ENCODE results near the gene VPS37C. TPM values are rescaled to one million over a fixed set of nuclear protein-coding genes. Genes with fewer than 3 reads are reported as not detected.

The VPS37C gene
- polyA plus RNA-seq, 1 of the 3 experiments (the other 2 are of a cell fraction) = 15.2 TPM

DNA sequence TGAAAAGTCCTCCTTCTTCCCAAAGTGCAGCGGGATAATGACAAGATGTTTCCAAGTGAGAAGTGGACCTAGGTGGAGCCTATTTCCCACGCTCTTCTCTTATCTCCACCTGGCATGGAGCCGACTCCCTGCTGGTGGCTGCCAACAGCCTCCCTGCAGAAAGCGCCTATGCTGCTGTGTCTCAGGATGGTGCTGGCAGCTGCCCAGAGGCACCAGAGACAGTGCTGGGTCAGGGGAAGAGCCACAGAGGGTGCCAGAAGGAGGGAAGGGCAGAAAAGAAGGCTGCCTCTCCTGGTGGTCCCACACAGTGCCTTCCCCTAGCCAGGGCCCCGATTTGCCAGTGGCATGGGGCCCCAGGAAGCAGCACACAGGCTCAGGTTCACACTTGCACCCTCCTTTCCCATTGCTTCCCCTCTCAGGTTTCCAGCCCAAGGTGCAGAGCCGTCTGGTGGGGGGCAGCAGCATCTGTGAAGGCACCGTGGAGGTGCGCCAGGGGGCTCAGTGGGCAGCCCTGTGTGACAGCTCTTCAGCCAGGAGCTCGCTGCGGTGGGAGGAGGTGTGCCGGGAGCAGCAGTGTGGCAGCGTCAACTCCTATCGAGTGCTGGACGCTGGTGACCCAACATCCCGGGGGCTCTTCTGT is 39.9 kb downstream of the VPS37C start (continued):
- peak; percentile 89 for TF ChIP-seq GATA2 (CRISPR knock-in tag; IDR thresholded peaks at IDR 0.05)
- TF ChIP-seq SIN3A (IDR thresholded peaks at IDR 0.05; ENCODE audit: borderline replicate concordance, low read depth, low read length) = no peak
- no peak for TF ChIP-seq POLR2AphosphoS5 (IDR thresholded peaks at IDR 0.05; ENCODE audit: low read depth, low read length)
- TF ChIP-seq EZH2phosphoT487 (IDR thresholded peaks at IDR 0.05; ENCODE audit: borderline replicate concordance, low read depth) = no peak
- peak; percentile 20; the same call in 1 of the 2 replicates for TF ChIP-seq RCOR1 (IDR thresholded peaks at IDR 0.05; ENCODE audit: low read length)
- no peak for TF ChIP-seq RFX5 (IDR thresholded peaks at IDR 0.05; ENCODE audit: low read length)
- TF ChIP-seq EP300 (IDR thresholded peaks at IDR 0.05; ENCODE audit: borderline replicate concordance in 1 of 2, low read depth in 1 of 2, low read length in 1 of 2) = peak in 1 of 2 experiments; percentile 37; a peak in 1 of 4 replicates
- peak; percentile 73; the same call in 1 of the 2 replicates for TF ChIP-seq FOXJ3 (CRISPR knock-in tag; IDR thresholded peaks at IDR 0.05)
- no peak for TF ChIP-seq TAF1 (IDR thresholded peaks at IDR 0.05; ENCODE audit: borderline replicate concordance, low read depth, low read length)
- no peak for TF ChIP-seq FOSL2 (IDR thresholded peaks at IDR 0.05; ENCODE audit: borderline replicate concordance, low read depth)
- TF ChIP-seq MEF2A (IDR thresholded peaks at IDR 0.05; ENCODE audit: borderline replicate concordance, low read depth) = no peak
- TF ChIP-seq, protein P1, sequence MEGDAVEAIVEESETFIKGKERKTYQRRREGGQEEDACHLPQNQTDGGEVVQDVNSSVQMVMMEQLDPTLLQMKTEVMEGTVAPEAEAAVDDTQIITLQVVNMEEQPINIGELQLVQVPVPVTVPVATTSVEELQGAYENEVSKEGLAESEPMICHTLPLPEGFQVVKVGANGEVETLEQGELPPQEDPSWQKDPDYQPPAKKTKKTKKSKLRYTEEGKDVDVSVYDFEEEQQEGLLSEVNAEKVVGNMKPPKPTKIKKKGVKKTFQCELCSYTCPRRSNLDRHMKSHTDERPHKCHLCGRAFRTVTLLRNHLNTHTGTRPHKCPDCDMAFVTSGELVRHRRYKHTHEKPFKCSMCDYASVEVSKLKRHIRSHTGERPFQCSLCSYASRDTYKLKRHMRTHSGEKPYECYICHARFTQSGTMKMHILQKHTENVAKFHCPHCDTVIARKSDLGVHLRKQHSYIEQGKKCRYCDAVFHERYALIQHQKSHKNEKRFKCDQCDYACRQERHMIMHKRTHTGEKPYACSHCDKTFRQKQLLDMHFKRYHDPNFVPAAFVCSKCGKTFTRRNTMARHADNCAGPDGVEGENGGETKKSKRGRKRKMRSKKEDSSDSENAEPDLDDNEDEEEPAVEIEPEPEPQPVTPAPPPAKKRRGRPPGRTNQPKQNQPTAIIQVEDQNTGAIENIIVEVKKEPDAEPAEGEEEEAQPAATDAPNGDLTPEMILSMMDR (IDR thresholded peaks at IDR 0.05) = no peak
- no peak for TF ChIP-seq SMC3 (IDR thresholded peaks at IDR 0.05; ENCODE audit: low read depth, low read length)
- peak; percentile 21; the same call in 1 of the 2 replicates for TF ChIP-seq RAD21 (IDR thresholded peaks at IDR 0.05; ENCODE audit: low read length)

DNA sequence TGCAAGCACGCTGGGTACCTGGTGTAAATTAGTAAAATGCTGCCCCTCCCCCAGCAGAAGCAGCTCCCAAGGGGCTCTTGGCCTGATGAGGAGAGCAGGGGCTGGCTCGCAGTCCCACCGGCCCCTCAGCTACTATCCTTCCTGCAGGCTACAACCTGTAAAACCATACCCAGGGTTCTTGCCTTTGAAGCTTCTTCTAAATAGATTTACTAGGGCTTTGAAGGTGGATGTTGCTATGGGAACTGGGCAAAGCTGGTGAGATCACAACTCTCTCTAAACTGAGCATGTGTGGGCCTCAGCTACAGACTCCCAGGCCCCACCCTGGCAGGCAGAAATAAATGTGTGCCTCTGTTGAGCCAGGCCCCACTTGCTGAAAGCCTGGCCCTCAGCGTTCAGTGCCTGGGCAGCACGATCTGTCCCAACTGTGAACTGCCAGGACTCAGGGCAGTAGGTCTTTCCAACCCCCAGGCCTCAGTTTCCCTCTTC is 40.5 kb downstream of the VPS37C start:
- CTCF ChIA-PET = interaction anchor here (0.9 to 2.2 kb wide), 3 partner anchors 9 to 80 kb away, joined by 3 to 8 read pairs (median 3); no protein-coding TSS in a partner anchor

More for the DNA sequence above, 40.5 kb downstream of the VPS37C start:
- Histone ChIP-seq H2AFZ (ENCODE audit: low read depth) (no peak overlapping the region), H4K20me1 (ENCODE audit: insufficient read depth) (no peaks in the 10 kb centered on the region), H3K9me2 (no peaks in the 10 kb centered on the region), H3K4me3 (ENCODE audit: low read depth in 2 of 2, low read length in 1 of 2) (no peak overlapping the region), H3K79me2 (ENCODE audit: insufficient read depth) (no peaks in the 10 kb centered on the region), H3K27me3 (ENCODE audit: insufficient read depth) (no peaks in the 10 kb centered on the region), H3F3A (replicated peaks; ENCODE audit: insufficient read depth) (no peaks in the 10 kb centered on the region), H3K36me3 (replicated peaks in 1 of 2; ENCODE audit: control insufficient read depth in 1 of 2, insufficient read depth in 2 of 2, low read length in 1 of 2) (no peaks in the 10 kb centered on the region), H3K4me2 (no peak overlapping the region), H3K4me1 (ENCODE audit: control insufficient read depth in 1 of 2, insufficient read depth in 2 of 2, low read depth in 1 of 2, low read length in 1 of 2) (peaks cover 0 to 46% of the 10 kb centered on the region in 2 experiments; a peak in 2 of 4 replicates), H3K9me3 (no peaks in the 10 kb centered on the region), H3K9ac (no peak overlapping the region), H3K27ac (ENCODE audit: low read depth in 2 of 2, low read length in 1 of 2) (peak overlapping the region in 1 of 2 experiments; percentile 74; a peak in 2 of 4 replicates)
- peak; percentile 76 for DNase-seq
- 40% methylated on average over 1 of the region's 5 CpGs for WGBS (ENCODE audit: low lambda C conversion rate)
- POLR2A ChIA-PET = interaction anchor here (1.3 kb wide), 1 partner anchor 8 kb away, joined by 4 read pairs; no protein-coding TSS in a partner anchor
- peak; percentile 44; the same call in 1 of the 2 replicates for TF ChIP-seq NRF1 (IDR thresholded peaks at IDR 0.05; ENCODE audit: low read depth, low read length)
- TF ChIP-seq CHD2 (IDR thresholded peaks at IDR 0.05; ENCODE audit: low read length, partially characterized antibody) = no peak
- no peak for TF ChIP-seq EZH2phosphoT487 (IDR thresholded peaks at IDR 0.05; ENCODE audit: borderline replicate concordance, low read depth)
- TF ChIP-seq, protein P2, sequence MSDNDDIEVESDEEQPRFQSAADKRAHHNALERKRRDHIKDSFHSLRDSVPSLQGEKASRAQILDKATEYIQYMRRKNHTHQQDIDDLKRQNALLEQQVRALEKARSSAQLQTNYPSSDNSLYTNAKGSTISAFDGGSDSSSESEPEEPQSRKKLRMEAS (IDR thresholded peaks at IDR 0.05; ENCODE audit: low read depth) = no peak
- no peak for TF ChIP-seq RAD21 (IDR thresholded peaks at IDR 0.05; ENCODE audit: low read length)
